ENCODE data around the gene MICAL3.

- TF ChIP-seq CTCF (IDR thresholded peaks at IDR 0.05) (no peak), POLR2A (IDR thresholded peaks at IDR 0.05) (no peak)
Measured at GRCh38 chr22:17789379-17790200, 234.8 kb downstream of the MICAL3 start.

All from testis (tissue), 2 donors.